HG02571 (cell line): Measurements from ENCODE around the gene LRP1B.

Experiments
- ATAC-seq: cut with Tn5 transposase; IDR thresholded peaks from one replicate; pipeline ENCODE4 v1.9.1; 2021; ENCODE audit warnings: mild to moderate bottlenecking, moderate library complexity; ENCODE audit not compliant: unreplicated experiment

Gene LRP1B

GRCh38 chr2:141791521-141791920, 339.3 kb downstream of the LRP1B start:
- ATAC-seq, result no peak

GRCh38 chr2:141782574-141782973, 348.2 kb downstream of the LRP1B start:
- ATAC-seq, result no peak

GRCh38 chr2:141778315-141778835, 352.4 kb downstream of the LRP1B start:
- no peak for ATAC-seq

- ATAC-seq, result no peak
Observed at GRCh38 chr2:141770530-141770929, 360.3 kb downstream of the LRP1B start.

- ATAC-seq, result no peak
Observed at GRCh38 chr2:141767691-141768090, 363.1 kb downstream of the LRP1B start.

- no peak for ATAC-seq
Observed at GRCh38 chr2:141767051-141767450, 363.8 kb downstream of the LRP1B start.

GRCh38 chr2:141766225-141766624, 364.6 kb downstream of the LRP1B start:
- ATAC-seq, result no peak

- no peak for ATAC-seq
Observed at GRCh38 chr2:141748616-141749015, 382.2 kb downstream of the LRP1B start.

- no peak for ATAC-seq
Observed at GRCh38 chr2:141741652-141742051, 389.2 kb downstream of the LRP1B start.

- no peak for ATAC-seq
Observed at GRCh38 chr2:141737492-141738255, 393.1 kb downstream of the LRP1B start.

GRCh38 chr2:141736466-141736865, 394.4 kb downstream of the LRP1B start:
- ATAC-seq, result no peak

GRCh38 chr2:141728886-141729285, 401.9 kb downstream of the LRP1B start:
- no peak for ATAC-seq

GRCh38 chr2:141728142-141728541, 402.7 kb downstream of the LRP1B start:
- ATAC-seq, result no peak

- no peak for ATAC-seq
Observed at GRCh38 chr2:141724426-141724825, 406.4 kb downstream of the LRP1B start.

GRCh38 chr2:141723814-141724213, 407.0 kb downstream of the LRP1B start:
- ATAC-seq, result no peak

- no peak for ATAC-seq
Observed at GRCh38 chr2:141720476-141720875, 410.3 kb downstream of the LRP1B start.

GRCh38 chr2:141714496-141714895, 416.3 kb downstream of the LRP1B start:
- no peak for ATAC-seq

GRCh38 chr2:141711627-141712026, 419.2 kb downstream of the LRP1B start:
- ATAC-seq, result no peak

GRCh38 chr2:141710589-141711239, 420.1 kb downstream of the LRP1B start:
- ATAC-seq, result no peak

GRCh38 chr2:141709756-141710155, 421.1 kb downstream of the LRP1B start:
- no peak for ATAC-seq

GRCh38 chr2:141707486-141707885, 423.3 kb downstream of the LRP1B start:
- no peak for ATAC-seq

GRCh38 chr2:141704541-141704940, 426.3 kb downstream of the LRP1B start:
- no peak for ATAC-seq
